Tibial nerve (tissue), 4 donors: Measurements from ENCODE around the gene KIF18A. TPM values are rescaled to one million over a fixed set of nuclear protein-coding genes. Genes with fewer than 3 reads are reported as not detected.
"Not testable (repeated sequence)": the region's sequence is repeated elsewhere in the genome, so short reads cannot be mapped to it uniquely, and the experiment has no call there.

Experiments used
- DNase-seq, 2 donors: peaks; one replicate each; pipeline ENCODE4 v3.0.0-alpha.2; 2019; ENCODE audit warnings: low spot score in 2 of 2
- H3K27ac ChIP-seq, 4 donors: fragments of 200-600 bp; sonication (generic) in 3 of 4; one replicate each; pipeline ENCODE4 v1.5.1; 2017 to 2019; ENCODE audit warnings: mild to moderate bottlenecking in 1 of 4
- H3K27me3 ChIP-seq, 2 donors: fragments of 200-600 bp; sonication (generic) in 1 of 2; one replicate each; pipeline versions ENCODE4 v1.5.1 to v1.6.0; 2017 to 2019
- H3K36me3 ChIP-seq, 3 donors: fragments of 200-600 bp; sonication (generic); one replicate each; pipeline ENCODE4 v1.5.1; 2018 to 2019
- H3K4me1 ChIP-seq, 4 donors: fragments of 200-600 bp; sonication (generic) in 3 of 4; one replicate each; pipeline ENCODE4 v1.5.1; 2017 to 2019
- H3K4me3 ChIP-seq, 4 donors: fragments of 200-600 bp; sonication (generic) in 3 of 4; one replicate each; pipeline ENCODE4 v1.5.1; 2017 to 2019; ENCODE audit warnings: mild to moderate bottlenecking in 1 of 4, moderate library complexity in 1 of 4
- H3K9me3 ChIP-seq, 4 donors: fragments of 200-600 bp; sonication (generic) in 3 of 4; one replicate each; pipeline ENCODE4 v1.5.1; 2017 to 2019
- CTCF ChIP-seq, 5 experiments: fragments of 200-600 bp in 3 of 5; fragments of 450-650 bp in 2 of 5; sonication (generic) in 3 of 5; IDR thresholded peaks; one replicate each; pipeline ENCODE4 v1.5.1; 2016 to 2019; ENCODE audit warnings: antibody characterized with exemption in 5 of 5, mild to moderate bottlenecking in 3 of 5, moderate library complexity in 2 of 5
- EP300 ChIP-seq, 2 donors: sonication (generic); formaldehyde crosslinking; IDR thresholded peaks; one replicate each; pipeline ENCODE4 v1.6.1; 2017; ENCODE audit warnings: antibody characterized with exemption in 2 of 2, mild to moderate bottlenecking in 1 of 2
- POLR2A ChIP-seq, 2 donors: fragments of 450-650 bp; IDR thresholded peaks; one replicate each; pipeline ENCODE4 v1.6.1; 2017; ENCODE audit warnings: antibody characterized with exemption in 2 of 2, mild to moderate bottlenecking in 2 of 2, moderate library complexity in 2 of 2
- WGBS, 2 donors: methylation state at CpG; one replicate each; pipeline ENCODE4 v1.1.5; 2018; 5-methylcytosine and 5-hydroxymethylcytosine counted together
- total RNA-seq, 4 donors: library from RNA; depleted of rRNA; stranded (reverse); fragments of >200 nt; gene quantifications; one replicate each; pipeline ENCODE4 v1.1.0, GENCODE V29; 2016

KIF18A gene
- total RNA-seq, 4 donors from 2014 or later: 0.22 to 0.63 (median 0.60) TPM; not detected in 1

- DNase-seq: no peak
- WGBS, 2 donors: 83 to 87% methylated on average over 1 of the region's 1 CpG
- Histone ChIP-seq H3K27me3 (no peaks in the 10 kb centered on the region), H3K4me1 (no peaks in the 10 kb centered on the region), H3K36me3 (peaks cover 0 to 43% (median 0%) of the 10 kb centered on the region in 3 donors), H3K9me3 (peaks cover 0 to 22% (median 5%) of the 10 kb centered on the region in 4 donors), H3K27ac (no peak overlapping the region), H3K4me3 (no peak overlapping the region)
- TF ChIP-seq POLR2A (IDR thresholded peaks at IDR 0.05): no peak
- TF ChIP-seq EP300 (IDR thresholded peaks at IDR 0.05): no peak
- TF ChIP-seq CTCF (IDR thresholded peaks at IDR 0.05): no peak
Observed at GRCh38 chr11:28142724-28143123, 34.8 kb upstream of the KIF18A start.

- DNase-seq: no peak
- H3K4me1 ChIP-seq: no peaks in the 10 kb centered on the region
- peaks cover 0 to 61% (median 0%) of the 10 kb centered on the region in 3 donors for H3K36me3 ChIP-seq
- peaks cover 0 to 22% (median 5%) of the 10 kb centered on the region in 4 donors for H3K9me3 ChIP-seq
- no peak overlapping the region for H3K4me3 ChIP-seq
- no peaks in the 10 kb centered on the region for H3K27me3 ChIP-seq
- H3K27ac ChIP-seq: no peak overlapping the region
- WGBS, 2 donors: 96% methylated on average over 9 of the region's 9 CpGs
- no peak for TF ChIP-seq EP300 (IDR thresholded peaks at IDR 0.05)
- TF ChIP-seq POLR2A (IDR thresholded peaks at IDR 0.05): no peak
- TF ChIP-seq CTCF (IDR thresholded peaks at IDR 0.05): no peak
Observed at GRCh38 chr11:28140689-28141455, 32.9 kb upstream of the KIF18A start.

- no peaks in the 10 kb centered on the region for H3K4me1 ChIP-seq
- 94 to 97% methylated on average over 5 of the region's 5 CpGs for WGBS, 2 donors
- H3K9me3 ChIP-seq: peaks cover 0 to 22% (median 5%) of the 10 kb centered on the region in 4 donors
- DNase-seq: no peak
- H3K36me3 ChIP-seq: peaks cover 0 to 70% (median 0%) of the 10 kb centered on the region in 3 donors
- no peak overlapping the region for H3K27ac ChIP-seq
- no peaks in the 10 kb centered on the region for H3K27me3 ChIP-seq
- no peak overlapping the region for H3K4me3 ChIP-seq
- TF ChIP-seq CTCF (IDR thresholded peaks at IDR 0.05) (no peak), EP300 (IDR thresholded peaks at IDR 0.05) (no peak), POLR2A (IDR thresholded peaks at IDR 0.05) (no peak)
Observed at GRCh38 chr11:28139841-28140415, 32.0 kb upstream of the KIF18A start.

GRCh38 chr11:28137832-28138231 is 29.9 kb upstream of the KIF18A start:
- TF ChIP-seq POLR2A (IDR thresholded peaks at IDR 0.05): no peak
- TF ChIP-seq CTCF (IDR thresholded peaks at IDR 0.05): no peak
- no peak for TF ChIP-seq EP300 (IDR thresholded peaks at IDR 0.05)
- peaks cover 0 to 22% (median 5%) of the 10 kb centered on the region in 4 donors for H3K9me3 ChIP-seq
- H3K36me3 ChIP-seq: peaks cover 0 to 78% (median 0%) of the 10 kb centered on the region in 3 donors
- DNase-seq: no peak
- H3K4me1 ChIP-seq: no peaks in the 10 kb centered on the region
- H3K4me3 ChIP-seq: no peak overlapping the region
- 94 to 100% methylated on average over 1 of the region's 1 CpG for WGBS, 2 donors
- H3K27ac ChIP-seq: no peak overlapping the region
- H3K27me3 ChIP-seq: no peaks in the 10 kb centered on the region

- no peaks in the 10 kb centered on the region for H3K4me1 ChIP-seq
- peaks cover 0 to 22% (median 5%) of the 10 kb centered on the region in 4 donors for H3K9me3 ChIP-seq
- DNase-seq: no peak
- H3K4me3 ChIP-seq: no peak overlapping the region
- TF ChIP-seq POLR2A (IDR thresholded peaks at IDR 0.05): no peak
- no peak for TF ChIP-seq EP300 (IDR thresholded peaks at IDR 0.05)
- no peak for TF ChIP-seq CTCF (IDR thresholded peaks at IDR 0.05)
- WGBS, 2 donors: 97% methylated on average over 3 of the region's 3 CpGs
- H3K27me3 ChIP-seq: no peaks in the 10 kb centered on the region
- peaks cover 0 to 78% (median 0%) of the 10 kb centered on the region in 3 donors for H3K36me3 ChIP-seq
- H3K27ac ChIP-seq: no peak overlapping the region
Observed at GRCh38 chr11:28137366-28137765, 29.4 kb upstream of the KIF18A start.

- not testable (repeated sequence) for H3K4me3 ChIP-seq, H3K27me3 ChIP-seq, H3K27ac ChIP-seq, H3K4me1 ChIP-seq, DNase-seq
- 93 to 96% methylated on average over 4 of the region's 4 CpGs for WGBS, 2 donors
- Histone ChIP-seq H3K36me3 (peaks cover 0 to 75% (median 0%) of the 10 kb centered on the region in 3 donors), H3K9me3 (peaks cover 0 to 20% (median 5%) of the 10 kb centered on the region in 4 donors)
Observed at GRCh38 chr11:28136157-28136556, 28.2 kb upstream of the KIF18A start.
